A673 (cell line): ENCODE data around the gene SLC2A8. TPM values are rescaled to one million over a fixed set of nuclear protein-coding genes. Genes with fewer than 3 reads are reported as not detected.

Experiments
- BruUV-seq: library from RNA; stranded (reverse); fragments of 400-500 nt; replicated peaks from 2 replicates; lab custom pipeline; 2021; lab: Mats Ljungman, UMichigan
- CTCF ChIA-PET: fragments of 300-600 bp; sonication (Branson Sonifier 250); formaldehyde crosslinking; loops from one replicate; lab custom pipeline; 2022; ENCODE audit warnings: antibody characterized with exemption; lab: Charles Lee
- POLR2A ChIA-PET: fragments of 300-600 bp; sonication (Branson Sonifier 250); formaldehyde crosslinking; loops from one replicate; lab custom pipeline; 2022; ENCODE audit warnings: antibody characterized with exemption; ENCODE audit not compliant: low non-redundant PET; lab: Charles Lee
- DNase-seq: peaks from one replicate; pipeline ENCODE4 v3.0.0-alpha.2; 2015; ENCODE audit warnings: low spot score
- H3K27ac ChIP-seq: fragments of 200-600 bp; sonication (generic); 2 replicates; pipeline ENCODE4 v1.5.1; 2016; ENCODE audit warnings: mixed run types, low read depth, mild to moderate bottlenecking, mixed read lengths, antibody characterized with exemption, low read length; ENCODE audit not compliant: poor library complexity, severe bottlenecking
- H3K27me3 ChIP-seq: fragments of 200-600 bp; sonication (generic); replicated peaks from 2 replicates; pipeline ENCODE4 v1.6.1; 2017; ENCODE audit warnings: mixed run types, low read depth, mild to moderate bottlenecking, mixed read lengths, antibody characterized with exemption, low read length; ENCODE audit not compliant: insufficient read depth, poor library complexity
- H3K36me3 ChIP-seq: fragments of 200-600 bp; sonication (generic); 2 replicates; pipeline ENCODE4 v1.6.1; 2016; ENCODE audit warnings: mixed run types, mild to moderate bottlenecking, mixed read lengths, antibody characterized with exemption, low read length; ENCODE audit not compliant: insufficient read depth, poor library complexity, severe bottlenecking
- H3K4me1 ChIP-seq: fragments of 200-600 bp; sonication (generic); 2 replicates; pipeline ENCODE4 v1.6.1; 2017; ENCODE audit warnings: mixed run types, mild to moderate bottlenecking, mixed read lengths, antibody characterized with exemption, low read length; ENCODE audit not compliant: insufficient read depth, poor library complexity, severe bottlenecking
- H3K4me3 ChIP-seq: fragments of 200-600 bp; sonication (generic); 2 replicates; pipeline ENCODE4 v1.5.1; 2016; ENCODE audit warnings: low read depth, mixed run types, mild to moderate bottlenecking, mixed read lengths, low read length; ENCODE audit not compliant: poor library complexity, severe bottlenecking
- H3K9me3 ChIP-seq: fragments of 200-600 bp; sonication (generic); 2 replicates; pipeline ENCODE4 v1.6.1; 2016; ENCODE audit warnings: mixed run types, low read depth, mild to moderate bottlenecking, mixed read lengths, antibody characterized with exemption, low read length; ENCODE audit not compliant: poor library complexity, severe bottlenecking
- CTCF ChIP-seq: fragments of 300-800, 200-600 bp; sonication (generic); conservative IDR thresholded peaks from 2 replicates; pipeline ENCODE4 v1.5.1; 2017; ENCODE audit warnings: low read depth, mild to moderate bottlenecking, antibody characterized with exemption, low read length, moderate library complexity, mixed read lengths
- intact Hi-C: fragments of 100-400 bp; cut with micrococcal nuclease; formaldehyde crosslinking; loops from one replicate; pipeline ENCODE4 v1.10.0; 2022; ENCODE audit not compliant: unreplicated experiment
- total RNA-seq: library from RNA; stranded (reverse); gene quantifications from 2 replicates; pipeline ENCODE4 v1.2.3, GENCODE V29; 2021

The SLC2A8 gene
- total RNA-seq, 1 experiment from 2014 or later: 12.7 TPM

GRCh38 chr9:127457191-127457878 is 60.4 kb downstream of the SLC2A8 start:
- CTCF ChIA-PET: interaction anchor here (0.7 kb wide), 1 partner anchor 163 kb away, joined by 3 read pairs; no protein-coding TSS in a partner anchor
- BruUV-seq: no TSS peak

More at GRCh38 chr9:127457191-127457878, 60.4 kb downstream of the SLC2A8 start:
- POLR2A ChIA-PET: no interaction called here
- H3K27me3 ChIP-seq: no peaks in the 10 kb centered on the region
- peaks cover 4% of the 10 kb centered on the region for H3K4me1 ChIP-seq
- no peak overlapping the region for H3K4me3 ChIP-seq
- H3K27ac ChIP-seq: no peak overlapping the region
- intact Hi-C loops: no loop called here
- DNase-seq: no peak
- H3K9me3 ChIP-seq: no peaks in the 10 kb centered on the region
- no peak for TF ChIP-seq CTCF
- peaks cover 12% of the 10 kb centered on the region for H3K36me3 ChIP-seq

Other genes starting within 250 kb of the SLC2A8 start
- 7.8 and 11.3 TPM in 2 replicates for gene GARNL3, start 132.4 kb upstream of the SLC2A8 start, total RNA-seq
- gene ZNF79, start 27.2 kb downstream of the SLC2A8 start, total RNA-seq: 11.2 and 11.6 TPM in 2 replicates
- gene RPL12, start 54.2 kb downstream of the SLC2A8 start, total RNA-seq: 1,114 and 1,120 TPM in 2 replicates
- gene LRSAM1, start 54.3 kb downstream of the SLC2A8 start, total RNA-seq: 15.8 and 19.5 TPM in 2 replicates
- 10.9 and 12.6 TPM in 2 replicates for gene STXBP1, start 215.1 kb downstream of the SLC2A8 start, total RNA-seq